ENCODE data around the gene COL2A1.

Gene COL2A1

GRCh38 chr12:48030173-48030650 lies 25.9 kb upstream of the COL2A1 start:
- DNase-seq (ENCODE audit: low spot score): no peak

GRCh38 chr12:48029491-48030172 lies 25.4 kb upstream of the COL2A1 start:
- DNase-seq (ENCODE audit: low spot score): no peak

- no peak for DNase-seq (ENCODE audit: low spot score)
Measured at GRCh38 chr12:48028541-48029431, 24.5 kb upstream of the COL2A1 start.

- no peak for DNase-seq (ENCODE audit: low spot score)
Measured at GRCh38 chr12:48027183-48028002, 23.1 kb upstream of the COL2A1 start.

GRCh38 chr12:48026060-48026827 lies 22.0 kb upstream of the COL2A1 start:
- DNase-seq (ENCODE audit: low spot score): no peak

GRCh38 chr12:48025281-48025680 lies 21.0 kb upstream of the COL2A1 start:
- no peak for DNase-seq (ENCODE audit: low spot score)

GRCh38 chr12:48024735-48025134 lies 20.5 kb upstream of the COL2A1 start:
- no peak for DNase-seq (ENCODE audit: low spot score)

- DNase-seq (ENCODE audit: low spot score): no peak
Measured at GRCh38 chr12:48023386-48023785, 19.1 kb upstream of the COL2A1 start.

- no peak for DNase-seq (ENCODE audit: low spot score)
Measured at GRCh38 chr12:48022676-48023385, 18.6 kb upstream of the COL2A1 start.

GRCh38 chr12:48022180-48022521 lies 17.9 kb upstream of the COL2A1 start:
- DNase-seq (ENCODE audit: low spot score): no peak

- no peak for DNase-seq (ENCODE audit: low spot score)
Measured at GRCh38 chr12:48021485-48022179, 17.4 kb upstream of the COL2A1 start.

GRCh38 chr12:48019639-48020265 lies 15.5 kb upstream of the COL2A1 start:
- DNase-seq (ENCODE audit: low spot score): no peak

- DNase-seq (ENCODE audit: low spot score): no peak
Measured at GRCh38 chr12:48018618-48018995, 14.3 kb upstream of the COL2A1 start.

- DNase-seq (ENCODE audit: low spot score): no peak
Measured at GRCh38 chr12:48017921-48018617, 13.8 kb upstream of the COL2A1 start.

GRCh38 chr12:48017496-48017895 lies 13.2 kb upstream of the COL2A1 start:
- no peak for DNase-seq (ENCODE audit: low spot score)

GRCh38 chr12:48016373-48017020 lies 12.2 kb upstream of the COL2A1 start:
- DNase-seq (ENCODE audit: low spot score): no peak

- no peak for DNase-seq (ENCODE audit: low spot score)
Measured at GRCh38 chr12:48015954-48016353, 11.7 kb upstream of the COL2A1 start.

- DNase-seq (ENCODE audit: low spot score): no peak
Measured at GRCh38 chr12:48015129-48015528, 10.9 kb upstream of the COL2A1 start.

GRCh38 chr12:48013287-48013686 lies 9.0 kb upstream of the COL2A1 start:
- no peak for DNase-seq (ENCODE audit: low spot score)

Data from AG08396 (cell line).